DOHH2 (cell line): ENCODE measurements around the gene BRMS1.

Experiments
- H3F3A ChIP-seq: fragments of 200-600 bp; sonication (generic), shearing (Covaris generic); 2 replicates; pipeline ENCODE4 v1.6.0; 2016; ENCODE audit warnings: antibody characterized with exemption, mild to moderate bottlenecking; ENCODE audit not compliant: control insufficient read depth, insufficient read depth
- H3K27ac ChIP-seq: fragments of 200-600 bp; sonication (generic); 2 replicates; pipeline ENCODE4 v1.5.1; 2014; ENCODE audit warnings: low read depth, mild to moderate bottlenecking, low read length, moderate library complexity
- H3K27me3 ChIP-seq: fragments of 200-600 bp; sonication (generic); 2 replicates; pipeline ENCODE4 v1.6.1; 2014; ENCODE audit warnings: mild to moderate bottlenecking, low read length, mixed read lengths; ENCODE audit not compliant: control insufficient read depth
- H3K36me3 ChIP-seq: fragments of 200-600 bp; sonication (generic); 2 replicates; pipeline ENCODE4 v1.6.1; 2014; ENCODE audit warnings: mild to moderate bottlenecking, low read length, moderate library complexity, mixed read lengths; ENCODE audit not compliant: control insufficient read depth
- H3K4me1 ChIP-seq: fragments of 200-600 bp; sonication (generic); 2 replicates; pipeline ENCODE4 v1.6.1; 2014; ENCODE audit warnings: mild to moderate bottlenecking, low read length, mixed read lengths; ENCODE audit not compliant: control insufficient read depth
- H3K4me2 ChIP-seq: fragments of 200-600 bp; sonication (generic); 2 replicates; pipeline ENCODE4 v1.6.0; 2014; ENCODE audit warnings: mild to moderate bottlenecking, low read length, moderate library complexity
- H3K4me3 ChIP-seq: fragments of 200-600 bp; sonication (generic); 2 replicates; pipeline ENCODE4 v1.5.1; 2014; ENCODE audit warnings: mild to moderate bottlenecking, low read length, mixed read lengths
- H3K79me2 ChIP-seq: fragments of 200-600 bp; sonication (generic); 2 replicates; pipeline ENCODE4 v1.6.1; 2014; ENCODE audit warnings: mild to moderate bottlenecking, low read length, mixed read lengths; ENCODE audit not compliant: control insufficient read depth
- H3K9me2 ChIP-seq: fragments of 200-600 bp; sonication (generic); replicated peaks from 2 replicates; pipeline ENCODE4 v1.6.1; 2014; ENCODE audit warnings: mild to moderate bottlenecking, low read length, mixed read lengths; ENCODE audit not compliant: control insufficient read depth
- H3K9me3 ChIP-seq: fragments of 200-600 bp; sonication (generic); 2 replicates; pipeline ENCODE4 v1.6.1; 2014; ENCODE audit warnings: antibody characterized with exemption, low read length, mixed read lengths; ENCODE audit not compliant: control insufficient read depth, insufficient read depth
- H4K20me1 ChIP-seq: fragments of 200-600 bp; sonication (generic); 2 replicates; pipeline ENCODE4 v1.6.0; 2014; ENCODE audit warnings: low read depth, mild to moderate bottlenecking, antibody characterized with exemption, low read length, moderate library complexity; ENCODE audit not compliant: control insufficient read depth, insufficient read depth
- EZH2phosphoT487 ChIP-seq: fragments of 200-600 bp; sonication (generic); IDR thresholded peaks from 2 replicates; pipeline ENCODE4 v1.6.1; 2017; ENCODE audit warnings: borderline replicate concordance, mild to moderate bottlenecking, antibody characterized with exemption, low read length, moderate library complexity, mixed read lengths
- TF ChIP-seq, protein P1 (sequence below): fragments of 200-600 bp; sonication (generic); IDR thresholded peaks from one replicate; pipeline ENCODE4 v1.5.1; 2014; ENCODE audit warnings: antibody characterized with exemption, mild to moderate bottlenecking, low read depth, low read length; ENCODE audit not compliant: poor library complexity, severe bottlenecking

Gene BRMS1

DNA sequence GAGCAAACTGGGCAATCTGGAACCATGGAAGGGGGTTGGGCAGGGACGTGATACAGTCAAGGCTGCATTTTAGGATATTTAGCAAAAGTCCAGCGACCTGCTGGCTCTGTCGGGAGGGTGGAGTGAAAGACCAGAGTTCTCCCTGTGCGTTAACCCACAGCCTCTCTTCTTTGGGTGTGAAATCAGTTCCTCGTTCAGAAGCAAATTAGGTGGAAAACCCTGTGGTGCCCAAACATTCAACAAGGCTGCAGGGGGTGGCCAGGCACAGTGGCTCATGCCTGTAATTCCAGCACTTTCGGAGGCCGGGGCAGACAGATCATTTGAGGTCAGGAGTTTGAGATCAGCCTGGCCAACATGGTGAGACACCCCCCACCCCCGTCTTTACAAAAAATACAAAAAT, 47.3 kb downstream of the BRMS1 start:
- no peak overlapping the region for H3K4me3 ChIP-seq
- no peaks in the 10 kb centered on the region for H3K4me1 ChIP-seq
- H3K27ac ChIP-seq = no peak overlapping the region

DNA sequence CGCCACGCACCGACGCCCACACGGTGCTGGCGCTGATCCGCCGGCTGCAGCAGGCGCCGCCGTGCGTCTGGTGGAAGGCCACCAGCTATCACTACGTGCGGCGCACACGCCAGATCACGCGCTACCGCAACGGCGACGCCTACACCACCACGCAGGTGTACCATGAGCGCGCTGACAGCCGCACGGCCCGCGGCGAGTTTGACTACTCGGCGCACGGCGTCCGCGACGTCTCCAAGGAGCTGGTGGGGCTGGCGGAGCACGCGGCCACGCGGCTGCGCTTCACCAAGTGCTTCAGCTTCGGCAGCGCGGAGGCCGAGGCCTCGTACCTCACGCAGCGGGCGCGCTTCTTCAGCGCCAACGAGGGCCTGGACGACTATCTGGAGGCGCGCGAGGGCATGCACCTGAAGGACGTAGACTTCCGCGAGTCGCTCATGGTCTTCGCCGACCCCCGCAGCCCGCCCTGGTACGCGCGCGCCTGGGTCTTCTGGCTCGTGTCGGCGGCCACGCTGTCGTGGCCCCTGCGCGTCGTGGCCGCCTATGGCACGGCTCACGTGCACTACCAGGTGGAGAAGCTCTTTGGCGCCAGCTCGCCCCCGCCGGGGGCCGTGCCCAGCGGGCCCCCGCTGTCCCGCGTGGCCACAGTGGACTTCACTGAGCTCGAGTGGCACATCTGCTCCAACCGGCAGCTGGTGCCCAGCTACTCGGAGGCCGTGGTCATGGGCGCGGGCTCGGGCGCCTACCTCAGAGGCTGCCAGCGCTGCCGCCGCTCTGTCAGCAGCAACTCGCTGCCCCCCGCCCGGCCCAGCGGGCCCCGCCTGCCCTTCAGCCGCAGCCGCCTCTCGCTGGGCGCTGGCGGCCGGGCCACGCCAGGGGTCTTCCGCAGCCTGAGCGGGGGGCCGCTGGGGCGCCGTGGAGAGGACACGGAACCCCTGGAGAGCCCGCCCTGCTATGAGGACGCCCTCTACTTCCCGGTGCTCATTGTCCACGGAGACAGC, 50.0 kb downstream of the BRMS1 start:
- H3K4me1 ChIP-seq = peaks cover 5% of the 10 kb centered on the region
- H3K36me3 ChIP-seq = no peaks in the 10 kb centered on the region
- peaks cover 16% of the 10 kb centered on the region for H3K27me3 ChIP-seq
- no peaks in the 10 kb centered on the region for H4K20me1 ChIP-seq
- no peaks in the 10 kb centered on the region for H3F3A ChIP-seq
- H3K27ac ChIP-seq = no peak overlapping the region
- no peaks in the 10 kb centered on the region for H3K79me2 ChIP-seq
- no peak for TF ChIP-seq EZH2phosphoT487
- TF ChIP-seq, protein P1, sequence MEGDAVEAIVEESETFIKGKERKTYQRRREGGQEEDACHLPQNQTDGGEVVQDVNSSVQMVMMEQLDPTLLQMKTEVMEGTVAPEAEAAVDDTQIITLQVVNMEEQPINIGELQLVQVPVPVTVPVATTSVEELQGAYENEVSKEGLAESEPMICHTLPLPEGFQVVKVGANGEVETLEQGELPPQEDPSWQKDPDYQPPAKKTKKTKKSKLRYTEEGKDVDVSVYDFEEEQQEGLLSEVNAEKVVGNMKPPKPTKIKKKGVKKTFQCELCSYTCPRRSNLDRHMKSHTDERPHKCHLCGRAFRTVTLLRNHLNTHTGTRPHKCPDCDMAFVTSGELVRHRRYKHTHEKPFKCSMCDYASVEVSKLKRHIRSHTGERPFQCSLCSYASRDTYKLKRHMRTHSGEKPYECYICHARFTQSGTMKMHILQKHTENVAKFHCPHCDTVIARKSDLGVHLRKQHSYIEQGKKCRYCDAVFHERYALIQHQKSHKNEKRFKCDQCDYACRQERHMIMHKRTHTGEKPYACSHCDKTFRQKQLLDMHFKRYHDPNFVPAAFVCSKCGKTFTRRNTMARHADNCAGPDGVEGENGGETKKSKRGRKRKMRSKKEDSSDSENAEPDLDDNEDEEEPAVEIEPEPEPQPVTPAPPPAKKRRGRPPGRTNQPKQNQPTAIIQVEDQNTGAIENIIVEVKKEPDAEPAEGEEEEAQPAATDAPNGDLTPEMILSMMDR = no peak
- H3K4me3 ChIP-seq = no peak overlapping the region
- H3K9me2 ChIP-seq = no peaks in the 10 kb centered on the region
- no peaks in the 10 kb centered on the region for H3K9me3 ChIP-seq
- H3K4me2 ChIP-seq = no peak overlapping the region

More for the DNA sequence above, 47.3 kb downstream of the BRMS1 start:
- no peak overlapping the region for H3K4me2 ChIP-seq
- TF ChIP-seq EZH2phosphoT487 = no peak
- TF ChIP-seq, protein P1 = no peak
- H3K79me2 ChIP-seq = no peaks in the 10 kb centered on the region
- H4K20me1 ChIP-seq = no peaks in the 10 kb centered on the region
- H3F3A ChIP-seq = no peaks in the 10 kb centered on the region
- H3K27me3 ChIP-seq = peaks cover 7% of the 10 kb centered on the region
- H3K36me3 ChIP-seq = no peaks in the 10 kb centered on the region
- H3K9me2 ChIP-seq = no peaks in the 10 kb centered on the region
- no peaks in the 10 kb centered on the region for H3K9me3 ChIP-seq

DNA sequence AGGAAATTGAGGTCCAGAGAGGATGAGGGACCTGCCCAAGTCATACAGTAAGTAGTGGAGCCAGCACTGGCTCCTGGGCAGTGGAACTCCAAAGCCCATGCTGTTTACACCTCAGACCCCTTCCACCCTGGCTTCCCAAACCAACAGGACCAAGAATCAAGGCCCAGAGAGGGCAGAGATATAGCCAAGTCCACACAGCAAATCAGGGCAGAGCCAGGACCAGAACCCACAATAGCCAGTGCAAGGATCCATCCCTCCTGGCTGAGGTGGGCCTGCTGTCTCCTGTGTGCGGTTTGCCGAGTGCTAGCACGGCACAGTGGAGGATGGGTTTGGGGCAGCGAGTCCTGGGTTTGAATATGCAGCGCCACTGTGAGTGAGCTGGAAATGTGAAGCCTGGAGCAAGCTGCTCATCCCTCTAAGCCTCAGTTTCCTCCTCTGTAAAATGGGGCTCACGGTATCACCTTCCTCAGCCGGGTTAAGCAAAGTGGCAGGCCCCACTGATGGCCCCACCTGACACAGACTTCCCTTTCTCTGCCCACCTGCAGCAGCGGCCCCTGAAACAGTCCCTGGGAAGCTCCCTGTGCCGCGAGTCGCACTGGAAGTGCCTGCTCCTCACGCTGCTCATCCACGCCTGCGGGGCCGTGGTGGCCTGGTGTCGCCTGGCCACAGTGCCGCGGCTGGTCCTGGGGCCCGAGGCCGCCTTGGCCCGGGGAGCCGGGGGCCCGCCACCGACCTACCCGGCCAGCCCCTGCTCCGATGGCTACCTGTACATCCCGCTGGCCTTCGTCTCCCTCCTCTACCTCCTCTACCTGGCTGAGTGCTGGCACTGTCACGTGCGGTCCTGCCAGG, 50.9 kb downstream of the BRMS1 start:
- Histone ChIP-seq H3K4me3 (no peak overlapping the region), H3K79me2 (no peaks in the 10 kb centered on the region), H3K36me3 (no peaks in the 10 kb centered on the region), H3K4me1 (peaks cover 9% of the 10 kb centered on the region), H3K4me2 (no peak overlapping the region), H3K9me2 (no peaks in the 10 kb centered on the region), H3F3A (no peaks in the 10 kb centered on the region), H3K27ac (no peak overlapping the region), H4K20me1 (no peaks in the 10 kb centered on the region), H3K27me3 (peaks cover 16% of the 10 kb centered on the region), H3K9me3 (no peaks in the 10 kb centered on the region)
- no peak for TF ChIP-seq EZH2phosphoT487
- TF ChIP-seq, protein P1 = no peak
